Peyer's patch (tissue), 4 donors: ENCODE data around the gene HES1. TPM values are rescaled to one million over a fixed set of nuclear protein-coding genes. Genes with fewer than 3 reads are reported as not detected.

Source experiments
- DNase-seq, 3 donors: peaks; one replicate each; pipeline ENCODE4 v3.0.0-alpha.2; 2017 to 2019
- H3K27ac ChIP-seq, 4 donors: fragments of 200-600 bp; sonication (generic); one replicate each; pipeline ENCODE4 v1.5.1; 2016 to 2019
- H3K27me3 ChIP-seq, 2 donors: fragments of 200-600 bp; sonication (generic); one replicate each; pipeline ENCODE4 v1.5.1; 2019
- H3K36me3 ChIP-seq, 3 donors: fragments of 200-600 bp; sonication (generic); one replicate each; pipeline ENCODE4 v1.5.1; 2016 to 2019
- H3K4me1 ChIP-seq, 4 donors: fragments of 200-600 bp; sonication (generic); one replicate each; pipeline ENCODE4 v1.5.1; 2016 to 2019
- H3K4me3 ChIP-seq, 4 donors: fragments of 200-600 bp; sonication (generic); 1 replicate in 3 of 4; 2 replicates in 1 of 4; pipeline ENCODE4 v1.5.1; 2016 to 2019; ENCODE audit warnings: mild to moderate bottlenecking in 1 of 4
- H3K9me3 ChIP-seq, 4 donors: fragments of 200-600 bp; sonication (generic); one replicate each; pipeline ENCODE4 v1.5.1; 2016 to 2019; ENCODE audit warnings: mild to moderate bottlenecking in 1 of 4
- POLR2A ChIP-seq, 2 donors: fragments of 450-650 bp; IDR thresholded peaks; one replicate each; pipeline ENCODE4 v1.5.1; 2017; ENCODE audit warnings: antibody characterized with exemption in 2 of 2, mild to moderate bottlenecking in 2 of 2, moderate library complexity in 2 of 2
- total RNA-seq, 4 donors: library from RNA; depleted of rRNA; stranded (reverse); fragments of >200 nt; gene quantifications; one replicate each; pipeline ENCODE4 v1.1.0, GENCODE V29; 2016
- TF ChIP-seq, protein P1 (sequence below), 6 experiments: fragments of 450-650 bp in 4 of 6; fragments of 200-600 bp in 2 of 6; sonication (generic) in 1 of 6; IDR thresholded peaks; one replicate each; pipeline ENCODE4 v1.5.1; 2017 to 2019; ENCODE audit warnings: antibody characterized with exemption in 6 of 6, mild to moderate bottlenecking in 3 of 6, moderate library complexity in 1 of 6

HES1 gene
- total RNA-seq, 4 donors from 2014 or later, result 32.2 to 65.6 (median 49.4) TPM

DNA sequence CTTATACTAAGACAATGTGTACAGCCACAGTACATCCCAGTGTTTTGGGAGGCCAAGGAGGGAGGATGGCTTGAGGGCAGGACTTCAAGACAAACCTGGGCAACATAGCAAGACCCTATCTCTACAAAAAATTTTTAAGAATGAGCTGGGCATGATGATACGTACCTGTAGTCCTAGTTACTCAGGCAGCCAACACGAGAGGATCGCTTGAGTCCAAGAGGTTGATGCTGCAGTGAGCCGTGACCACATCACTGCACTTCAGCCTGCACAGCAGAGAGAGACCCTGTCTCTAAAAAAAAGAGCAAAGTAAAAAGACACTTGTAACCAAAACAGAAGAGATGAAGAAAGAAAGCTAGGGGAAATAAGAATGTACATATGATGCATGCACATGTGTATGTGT lies 38.5 kb downstream of the HES1 start:
- TF ChIP-seq, protein P1, sequence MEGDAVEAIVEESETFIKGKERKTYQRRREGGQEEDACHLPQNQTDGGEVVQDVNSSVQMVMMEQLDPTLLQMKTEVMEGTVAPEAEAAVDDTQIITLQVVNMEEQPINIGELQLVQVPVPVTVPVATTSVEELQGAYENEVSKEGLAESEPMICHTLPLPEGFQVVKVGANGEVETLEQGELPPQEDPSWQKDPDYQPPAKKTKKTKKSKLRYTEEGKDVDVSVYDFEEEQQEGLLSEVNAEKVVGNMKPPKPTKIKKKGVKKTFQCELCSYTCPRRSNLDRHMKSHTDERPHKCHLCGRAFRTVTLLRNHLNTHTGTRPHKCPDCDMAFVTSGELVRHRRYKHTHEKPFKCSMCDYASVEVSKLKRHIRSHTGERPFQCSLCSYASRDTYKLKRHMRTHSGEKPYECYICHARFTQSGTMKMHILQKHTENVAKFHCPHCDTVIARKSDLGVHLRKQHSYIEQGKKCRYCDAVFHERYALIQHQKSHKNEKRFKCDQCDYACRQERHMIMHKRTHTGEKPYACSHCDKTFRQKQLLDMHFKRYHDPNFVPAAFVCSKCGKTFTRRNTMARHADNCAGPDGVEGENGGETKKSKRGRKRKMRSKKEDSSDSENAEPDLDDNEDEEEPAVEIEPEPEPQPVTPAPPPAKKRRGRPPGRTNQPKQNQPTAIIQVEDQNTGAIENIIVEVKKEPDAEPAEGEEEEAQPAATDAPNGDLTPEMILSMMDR (IDR thresholded peaks at IDR 0.05), result no peak
- TF ChIP-seq POLR2A (IDR thresholded peaks at IDR 0.05), result no peak
- Histone ChIP-seq H3K4me3 (no peak overlapping the region), H3K27ac (no peak overlapping the region), H3K36me3 (no peaks in the 10 kb centered on the region), H3K4me1 (no peaks in the 10 kb centered on the region), H3K27me3 (no peaks in the 10 kb centered on the region), H3K9me3 (no peaks in the 10 kb centered on the region)
- DNase-seq, result no peak

DNA sequence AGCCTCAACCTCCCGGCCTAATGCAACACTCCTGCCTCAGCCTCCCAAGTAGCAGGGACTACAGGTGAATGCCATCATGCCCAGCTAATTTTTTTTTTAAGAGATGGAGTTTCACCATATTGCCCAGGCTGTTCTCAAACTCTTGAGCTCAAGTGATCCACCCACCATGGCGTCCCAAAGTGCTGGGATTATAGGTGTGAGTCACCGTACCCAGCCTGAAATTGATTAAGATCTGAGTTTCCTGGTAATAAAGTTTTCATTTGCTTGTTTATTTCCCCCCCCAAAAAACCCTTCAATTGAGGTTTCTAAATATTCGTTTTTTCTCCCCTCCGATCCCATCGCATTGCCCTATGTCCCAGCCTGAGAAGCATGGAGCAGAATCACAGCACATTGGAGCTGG lies 39.0 kb downstream of the HES1 start:
- no peaks in the 10 kb centered on the region for H3K36me3 ChIP-seq
- H3K4me3 ChIP-seq, result no peak overlapping the region
- no peaks in the 10 kb centered on the region for H3K4me1 ChIP-seq
- DNase-seq, result no peak
- H3K27ac ChIP-seq, result no peak overlapping the region
- H3K27me3 ChIP-seq, result no peaks in the 10 kb centered on the region
- TF ChIP-seq, protein P1 (IDR thresholded peaks at IDR 0.05), result no peak
- TF ChIP-seq POLR2A (IDR thresholded peaks at IDR 0.05), result no peak
- H3K9me3 ChIP-seq, result no peaks in the 10 kb centered on the region

DNA sequence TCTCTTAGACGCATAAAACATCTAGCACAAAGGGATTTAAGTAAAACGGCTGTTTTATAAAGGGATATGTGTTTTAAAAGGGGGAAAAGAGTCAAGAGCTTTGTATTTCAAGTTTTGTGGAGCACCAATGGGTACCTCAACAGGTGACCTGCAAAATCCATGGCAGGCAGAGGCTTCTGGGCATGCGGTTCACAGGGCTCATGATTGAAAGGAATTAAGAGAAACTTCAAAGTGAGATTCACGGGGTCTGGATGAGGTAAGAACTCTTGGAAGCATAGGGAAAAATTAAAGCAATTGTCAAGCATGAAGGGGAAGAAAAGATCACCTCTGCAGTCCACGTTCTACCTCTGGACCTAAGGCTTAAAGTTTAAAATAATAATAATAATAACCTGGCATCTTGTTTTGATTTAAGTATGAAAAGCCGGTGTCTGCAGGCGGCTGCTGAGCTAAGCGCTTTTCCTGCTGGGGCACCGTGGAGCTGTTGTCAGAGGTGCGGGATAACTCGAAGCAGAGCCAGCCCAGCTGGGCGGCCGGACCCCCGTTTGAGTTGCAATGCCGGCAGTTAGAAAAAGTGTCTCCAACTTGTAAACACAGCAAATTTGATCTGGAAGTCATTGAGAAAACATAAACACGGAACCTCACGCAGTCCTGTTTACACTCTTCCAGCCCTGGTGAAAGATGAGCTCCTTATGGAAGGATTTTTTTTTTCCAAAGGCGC lies 40.5 kb downstream of the HES1 start:
- DNase-seq, result no peak
- no peak overlapping the region for H3K27ac ChIP-seq
- H3K27me3 ChIP-seq, result no peaks in the 10 kb centered on the region
- H3K4me1 ChIP-seq, result no peaks in the 10 kb centered on the region
- no peaks in the 10 kb centered on the region for H3K36me3 ChIP-seq
- TF ChIP-seq POLR2A (IDR thresholded peaks at IDR 0.05), result no peak
- TF ChIP-seq, protein P1 (IDR thresholded peaks at IDR 0.05), result no peak
- no peaks in the 10 kb centered on the region for H3K9me3 ChIP-seq
- no peak overlapping the region for H3K4me3 ChIP-seq

DNA sequence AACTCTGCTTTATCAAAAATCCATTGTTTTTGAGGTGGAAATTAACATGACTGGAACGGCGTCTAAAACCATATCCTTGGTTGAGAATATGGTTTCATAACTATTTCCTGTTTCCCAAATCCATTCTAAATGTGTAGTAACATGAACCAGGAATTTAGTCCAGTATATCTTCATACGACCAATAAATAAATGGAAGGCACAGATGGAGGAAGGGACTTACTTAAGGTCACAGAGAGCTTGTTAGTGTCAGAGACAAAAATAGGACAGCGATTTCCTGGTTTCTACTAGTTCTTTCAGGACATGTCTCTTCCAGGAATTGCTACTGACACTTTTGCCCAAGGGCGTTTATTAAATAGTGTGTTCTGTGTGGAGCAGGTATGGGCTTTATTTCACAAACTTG lies 41.2 kb downstream of the HES1 start:
- TF ChIP-seq, protein P1 (IDR thresholded peaks at IDR 0.05), result no peak
- no peak for TF ChIP-seq POLR2A (IDR thresholded peaks at IDR 0.05)
- H3K4me3 ChIP-seq, result no peak overlapping the region

DNA sequence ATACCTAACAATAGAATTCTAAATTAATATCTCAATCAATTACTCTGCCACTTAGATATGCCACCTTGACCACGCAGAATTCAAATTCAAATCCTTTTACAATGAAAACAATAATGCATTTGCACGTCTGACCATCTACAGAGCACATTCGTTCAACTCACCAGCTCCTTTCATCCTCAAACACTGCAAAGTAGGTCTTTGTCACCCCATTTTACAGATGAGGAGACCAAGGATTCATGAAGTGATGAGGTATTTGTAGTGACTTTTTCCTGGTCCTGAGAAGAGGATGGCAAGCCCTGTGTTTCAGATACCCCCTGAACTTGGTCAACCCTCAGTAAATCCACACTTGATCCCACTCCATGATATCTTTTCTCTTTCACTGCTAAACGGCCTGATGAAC lies 42.2 kb downstream of the HES1 start:
- Histone ChIP-seq H3K27me3 (no peaks in the 10 kb centered on the region), H3K27ac (no peak overlapping the region), H3K9me3 (no peaks in the 10 kb centered on the region), H3K36me3 (no peaks in the 10 kb centered on the region), H3K4me1 (no peaks in the 10 kb centered on the region), H3K4me3 (no peak overlapping the region)
- DNase-seq, result no peak
- TF ChIP-seq, protein P1 (IDR thresholded peaks at IDR 0.05), result no peak
- TF ChIP-seq POLR2A (IDR thresholded peaks at IDR 0.05), result no peak

More for the DNA sequence above, 41.2 kb downstream of the HES1 start:
- H3K27me3 ChIP-seq, result no peaks in the 10 kb centered on the region
- no peaks in the 10 kb centered on the region for H3K36me3 ChIP-seq
- no peak for DNase-seq
- H3K4me1 ChIP-seq, result no peaks in the 10 kb centered on the region
- no peak overlapping the region for H3K27ac ChIP-seq
- H3K9me3 ChIP-seq, result no peaks in the 10 kb centered on the region
